HG03108 (cell line): ENCODE data around the gene RCOR2.

Experiments used
- ATAC-seq: cut with Tn5 transposase; IDR thresholded peaks from one replicate; pipeline ENCODE4 v1.9.1; 2021; ENCODE audit warnings: moderate library complexity; ENCODE audit not compliant: unreplicated experiment

Gene RCOR2

GRCh38 chr11:63923319-63923718 lies 6.4 kb upstream of the RCOR2 start:
- ATAC-seq = no peak

- no peak for ATAC-seq
Observed at GRCh38 chr11:63922673-63923192, 5.8 kb upstream of the RCOR2 start.

- no peak for ATAC-seq
Observed at GRCh38 chr11:63920939-63921417, 4.0 kb upstream of the RCOR2 start.

GRCh38 chr11:63920126-63920938 lies 3.4 kb upstream of the RCOR2 start:
- ATAC-seq = no peak

GRCh38 chr11:63919267-63920125 lies 2.5 kb upstream of the RCOR2 start:
- no peak for ATAC-seq

- no peak for ATAC-seq
Observed at GRCh38 chr11:63918507-63919191, 1.7 kb upstream of the RCOR2 start.

- ATAC-seq = no peak
Observed at GRCh38 chr11:63917692-63918506, 935 bp upstream of the RCOR2 start.

GRCh38 chr11:63915961-63916836 lies 765 bp downstream of the RCOR2 start:
- ATAC-seq = no peak

- no peak for ATAC-seq
Observed at GRCh38 chr11:63914896-63915691, 1.9 kb downstream of the RCOR2 start.

- no peak for ATAC-seq
Observed at GRCh38 chr11:63913866-63914830, 2.8 kb downstream of the RCOR2 start.

- ATAC-seq = no peak
Observed at GRCh38 chr11:63912678-63913077, 4.3 kb downstream of the RCOR2 start.

- no peak for ATAC-seq
Observed at GRCh38 chr11:63911876-63912275, 5.1 kb downstream of the RCOR2 start.

GRCh38 chr11:63911440-63911839 lies 5.5 kb downstream of the RCOR2 start:
- ATAC-seq = no peak

GRCh38 chr11:63910675-63911074 lies 6.3 kb downstream of the RCOR2 start:
- ATAC-seq = no peak

- no peak for ATAC-seq
Observed at GRCh38 chr11:63909591-63910506, 7.1 kb downstream of the RCOR2 start.
